ENCODE data around the gene TOPAZ1.

TOPAZ1 gene

GRCh38 chr3:44241706-44242105 lies at the start of gene TOPAZ1:
Gene TOPAZ1 (plus strand): TSS chr3:44241886. CDS start chr3:44242054, 168 bp downstream.
- no peak for DNase-seq (ENCODE audit: low spot score)

- peak; percentile 75 for DNase-seq (ENCODE audit: low spot score)
Observed at GRCh38 chr3:44198284-44199269, 43.1 kb upstream of the TOPAZ1 start.

GRCh38 chr3:44206261-44206660 lies 35.4 kb upstream of the TOPAZ1 start:
- DNase-seq (ENCODE audit: low spot score), result no peak

- no peak for DNase-seq (ENCODE audit: low spot score)
Observed at GRCh38 chr3:44206862-44207652, 34.6 kb upstream of the TOPAZ1 start.

- DNase-seq (ENCODE audit: low spot score), result no peak
Observed at GRCh38 chr3:44208086-44208485, 33.6 kb upstream of the TOPAZ1 start.

- DNase-seq (ENCODE audit: low spot score), result no peak
Observed at GRCh38 chr3:44208568-44208967, 33.1 kb upstream of the TOPAZ1 start.

GRCh38 chr3:44210967-44211366 lies 30.7 kb upstream of the TOPAZ1 start:
- DNase-seq (ENCODE audit: low spot score), result no peak

DNA sequence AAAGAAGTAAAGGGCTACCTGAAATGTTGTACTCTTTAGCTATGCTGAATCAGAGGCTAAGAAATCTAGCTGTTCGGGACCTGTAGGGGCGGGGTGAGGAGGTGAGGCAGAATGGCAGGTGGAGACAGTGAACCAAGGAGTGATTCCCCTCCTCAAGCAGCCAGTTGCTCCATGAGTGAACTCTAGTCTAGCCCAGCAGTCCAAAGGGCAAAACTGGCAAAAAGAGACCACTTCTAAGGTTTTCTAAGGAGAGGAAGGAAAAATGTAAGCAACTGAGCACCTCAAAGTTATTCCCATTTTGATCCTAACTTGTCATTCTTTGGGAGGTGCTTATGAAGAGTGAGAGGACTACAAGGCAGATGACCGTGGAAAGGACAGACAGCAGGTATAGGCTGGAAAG lies 19.3 kb upstream of the TOPAZ1 start:
- DNase-seq (ENCODE audit: low spot score), result no peak

GRCh38 chr3:44223299-44223698 lies 18.4 kb upstream of the TOPAZ1 start:
- DNase-seq (ENCODE audit: low spot score), result no peak

GRCh38 chr3:44224131-44224530 lies 17.6 kb upstream of the TOPAZ1 start:
- DNase-seq (ENCODE audit: low spot score), result no peak

DNA sequence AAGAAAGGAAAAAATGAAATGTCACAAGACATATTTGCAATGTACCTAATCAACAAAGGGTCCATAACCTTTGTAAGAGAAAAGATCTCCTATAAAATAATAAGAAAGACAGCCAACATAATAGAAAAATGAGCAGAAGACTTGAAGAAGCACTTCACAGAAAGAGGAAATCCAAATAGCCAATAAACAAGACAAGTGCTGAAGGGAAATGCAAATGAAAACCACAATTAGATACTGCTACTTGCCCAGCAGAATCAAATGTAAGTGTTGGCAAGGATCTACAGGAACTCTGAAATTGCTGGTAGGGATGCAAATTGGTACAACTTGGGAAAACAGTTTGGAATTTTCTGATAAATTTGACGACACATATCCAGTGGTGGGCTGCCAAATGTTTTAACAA lies 15.1 kb upstream of the TOPAZ1 start:
- no peak for DNase-seq (ENCODE audit: low spot score)

GRCh38 chr3:44227632-44228031 lies 14.1 kb upstream of the TOPAZ1 start:
- DNase-seq (ENCODE audit: low spot score), result no peak

GRCh38 chr3:44228900-44229299 lies 12.8 kb upstream of the TOPAZ1 start:
- no peak for DNase-seq (ENCODE audit: low spot score)

DNA sequence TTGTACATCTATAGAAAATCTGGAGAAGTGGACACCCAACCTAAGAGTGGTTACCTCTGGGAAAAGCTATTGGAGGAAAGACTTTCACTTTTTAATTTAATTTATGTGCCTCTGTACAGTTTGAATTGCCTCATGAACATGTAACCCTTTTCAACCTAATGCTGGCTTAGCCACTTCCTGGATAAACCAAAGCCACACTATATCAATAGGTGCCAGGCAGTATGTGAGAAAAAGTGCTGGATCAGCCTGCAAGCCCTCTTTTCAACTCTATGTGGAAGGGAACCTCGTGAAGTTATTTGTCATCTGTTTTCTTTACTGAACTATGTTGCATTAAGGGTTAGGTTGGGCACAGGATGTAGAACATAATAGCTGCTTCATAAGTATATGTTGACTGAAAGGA lies 9.3 kb upstream of the TOPAZ1 start:
- no peak for DNase-seq (ENCODE audit: low spot score)

DNA sequence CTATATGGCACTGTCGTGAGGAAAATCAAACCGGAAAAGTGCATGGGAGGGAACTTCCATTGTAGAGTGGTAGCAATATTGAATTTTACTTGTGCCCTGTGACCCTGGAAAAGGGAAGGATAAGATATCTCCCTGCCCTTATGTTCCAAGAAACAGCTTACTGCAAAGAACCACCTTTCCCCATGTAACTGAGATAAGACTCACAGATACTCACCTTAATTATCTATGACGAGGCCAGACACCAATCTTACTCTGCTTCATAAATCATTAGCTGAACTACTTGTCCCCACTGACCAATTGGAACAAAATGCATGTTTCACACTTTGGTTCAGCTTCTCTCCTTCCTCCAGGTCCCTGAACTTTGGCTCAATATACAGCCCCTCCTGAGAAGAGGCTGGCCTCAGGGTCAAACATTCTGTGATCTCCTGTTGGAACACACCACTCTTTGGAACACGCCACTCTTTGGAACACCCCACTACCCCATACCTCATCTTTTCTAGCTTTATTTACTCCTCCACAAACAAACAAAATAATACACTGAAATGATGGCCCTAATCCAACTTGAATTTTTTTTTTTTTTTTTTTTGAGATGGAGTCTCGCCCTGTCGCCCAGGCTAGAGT lies 6.9 kb upstream of the TOPAZ1 start:
- no peak for DNase-seq (ENCODE audit: low spot score)

DNA sequence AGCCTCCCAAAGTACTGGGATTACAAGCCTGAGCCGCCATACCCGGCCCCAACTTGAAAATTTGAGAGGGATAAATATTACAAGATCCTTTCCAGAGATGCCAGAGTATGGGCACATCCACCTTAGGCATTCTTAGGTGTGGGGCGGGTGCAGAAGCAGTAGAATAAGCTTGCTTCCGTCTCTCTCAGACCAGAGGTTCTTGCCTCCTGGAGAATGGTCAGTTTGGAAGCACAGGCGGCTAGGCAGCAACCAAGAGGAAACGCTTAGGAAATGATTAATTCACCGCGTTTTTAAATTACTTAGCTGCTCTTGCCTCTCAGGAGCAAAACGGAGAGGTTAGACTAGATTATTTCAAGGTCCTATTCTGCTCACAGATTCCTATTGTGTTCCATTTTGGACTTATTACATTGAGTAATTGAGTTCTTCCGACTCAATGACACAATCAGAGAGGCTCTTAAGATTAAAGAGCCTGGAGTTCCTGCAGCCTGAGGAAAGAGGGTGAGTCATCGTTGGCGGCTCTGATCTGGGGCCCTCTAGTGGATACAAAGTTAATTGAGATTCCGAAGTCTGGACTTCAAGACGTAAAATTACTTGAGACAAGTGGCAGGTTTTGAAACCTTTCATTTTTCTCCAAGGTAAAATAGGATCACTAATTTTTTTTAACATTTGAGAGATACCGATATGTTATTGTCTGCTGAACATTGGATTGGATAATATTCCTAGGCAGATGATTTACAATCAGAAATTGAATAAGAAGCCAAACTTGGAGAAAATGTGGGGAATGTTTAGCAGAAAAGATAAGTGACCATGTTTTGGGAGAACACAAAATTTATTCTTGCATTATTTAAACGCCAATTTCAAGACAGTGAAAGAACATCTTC lies 5.8 kb upstream of the TOPAZ1 start:
- DNase-seq (ENCODE audit: low spot score), result peak; percentile 76

DNA sequence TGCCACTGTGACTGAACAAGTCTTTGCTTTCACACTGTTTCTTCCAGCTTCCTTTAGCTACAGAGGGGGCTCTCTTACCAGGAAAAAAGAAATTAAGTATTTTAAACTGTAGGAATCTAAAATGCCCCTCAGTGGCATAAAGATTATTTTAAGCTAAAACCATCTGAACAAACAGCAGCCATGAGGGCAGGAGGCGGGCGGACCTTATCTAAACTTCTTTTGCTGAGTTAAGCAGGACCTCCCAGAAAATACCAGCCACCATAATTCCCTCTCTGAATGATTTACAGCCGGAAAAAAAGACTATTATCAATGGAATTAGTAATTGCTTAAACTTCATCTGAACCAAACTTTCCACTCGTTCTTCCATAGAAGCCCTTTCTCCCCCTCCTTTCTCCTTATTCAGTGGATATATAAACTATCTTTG lies 5.2 kb upstream of the TOPAZ1 start:
- DNase-seq (ENCODE audit: low spot score), result no peak

GRCh38 chr3:44237161-44237560 lies 4.5 kb upstream of the TOPAZ1 start:
- no peak for DNase-seq (ENCODE audit: low spot score)

DNA sequence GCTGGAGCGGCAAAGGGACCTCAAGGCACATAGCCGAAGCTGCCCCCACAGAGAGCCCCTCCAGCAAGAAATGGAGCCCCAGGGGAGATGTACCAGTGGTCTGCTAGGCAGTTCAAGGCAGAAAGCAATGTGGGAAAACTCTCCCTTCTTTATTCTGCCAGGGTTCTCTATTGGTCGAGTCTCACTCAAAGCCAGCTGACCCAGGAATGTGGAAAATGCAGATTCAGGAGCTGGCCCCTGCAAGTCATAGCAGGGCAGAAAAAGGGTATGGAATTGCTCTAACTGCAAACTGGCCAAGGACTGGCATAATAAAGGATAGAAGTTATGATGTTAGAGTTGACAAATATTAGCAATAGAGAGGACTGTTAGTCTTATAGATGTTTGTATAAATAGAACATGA lies 4.0 kb upstream of the TOPAZ1 start:
- no peak for DNase-seq (ENCODE audit: low spot score)

- no peak for DNase-seq (ENCODE audit: low spot score)
Observed at GRCh38 chr3:44238889-44239288, 2.8 kb upstream of the TOPAZ1 start.

GRCh38 chr3:44240061-44240460 lies 1.6 kb upstream of the TOPAZ1 start:
- no peak for DNase-seq (ENCODE audit: low spot score)

DNA sequence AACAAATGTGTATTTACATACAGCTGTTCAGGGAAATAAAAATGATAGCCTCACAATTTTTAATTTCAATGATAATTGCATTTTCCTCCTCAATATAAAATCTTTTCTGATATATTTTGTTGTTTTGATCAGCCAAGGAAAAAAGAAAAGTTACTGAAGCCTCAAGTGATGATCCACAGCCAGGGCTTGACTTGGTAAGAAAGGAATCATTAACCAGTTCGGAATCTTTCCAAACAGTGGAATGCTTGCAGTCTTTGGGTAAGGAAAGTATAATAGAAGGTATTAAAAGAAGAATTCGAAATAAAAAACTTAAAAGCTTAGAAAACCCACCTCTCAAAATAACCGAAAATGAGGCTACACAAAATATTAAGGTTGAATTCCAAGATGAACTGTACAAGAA lies 1.0 kb downstream of the TOPAZ1 start:
- no peak for DNase-seq (ENCODE audit: low spot score)
